HepG2 (cell line): ENCODE data around the gene GADD45B. TPM values are rescaled to one million over a fixed set of nuclear protein-coding genes. Genes with fewer than 3 reads are reported as not detected.
A peak's percentile ranks its signal among the peaks of the same experiment; 100 is the strongest.

ENCODE experiments used
- CAMTA2 ChIP-seq: sonication (generic); formaldehyde crosslinking; IDR thresholded peaks from 2 replicates; pipeline ENCODE4 v1.4.0; 2020; ENCODE audit warnings: mild to moderate bottlenecking, missing genetic modification reagents, borderline replicate concordance
- CBX1 ChIP-seq: IDR thresholded peaks from one replicate; pipeline ENCODE4 v1.6.1; 2016; ENCODE audit warnings: antibody characterized with exemption, low read depth
- FOXK2 ChIP-seq: fragments of 450-650 bp; IDR thresholded peaks from 2 replicates; pipeline ENCODE4 v1.6.1; 2016
- JUND ChIP-seq: sonication (generic); formaldehyde crosslinking; IDR thresholded peaks from 2 replicates; pipeline ENCODE4 v1.8.0; 2022; ENCODE audit warnings: mild to moderate bottlenecking, missing genetic modification reagents
- KMT2B ChIP-seq: IDR thresholded peaks from 2 replicates; pipeline ENCODE4 v1.6.1; 2016; ENCODE audit warnings: missing genetic modification reagents, missing compliant biosample characterization
- PHB2 ChIP-seq: fragments of 450-650 bp; IDR thresholded peaks from 2 replicates; pipeline ENCODE4 v1.6.1; 2018; ENCODE audit not compliant: partially characterized antibody
- RARA ChIP-seq: IDR thresholded peaks from 2 replicates; pipeline ENCODE4 v1.6.1; 2016; ENCODE audit warnings: missing genetic modification reagents, missing compliant biosample characterization
- SNRNP70 ChIP-seq: fragments of 200-400 bp; formaldehyde crosslinking; IDR thresholded peaks from 2 replicates; pipeline ENCODE4 v1.6.1; 2017; ENCODE audit warnings: mild to moderate bottlenecking, low read depth, low read length, moderate library complexity
- SSRP1 ChIP-seq: IDR thresholded peaks from 2 replicates; pipeline ENCODE4 v1.6.1; 2016; ENCODE audit warnings: control low read depth
- TEAD2 ChIP-seq: sonication (generic); formaldehyde crosslinking; IDR thresholded peaks from 2 replicates; pipeline ENCODE4 v1.9.0; 2021; ENCODE audit warnings: missing genetic modification reagents
- ZNF563 ChIP-seq: sonication (generic); formaldehyde crosslinking; IDR thresholded peaks from 2 replicates; pipeline ENCODE4 v1.8.0; 2022; ENCODE audit warnings: mild to moderate bottlenecking, moderate library complexity, missing genetic modification reagents
- ZNF772 ChIP-seq: sonication (generic); formaldehyde crosslinking; IDR thresholded peaks from 2 replicates; pipeline ENCODE4 v1.5.0; 2020; ENCODE audit warnings: mild to moderate bottlenecking, missing genetic modification reagents
- ZNF790 ChIP-seq: sonication (generic); formaldehyde crosslinking; IDR thresholded peaks from 2 replicates; pipeline ENCODE4 v1.8.0; 2022; ENCODE audit warnings: missing genetic modification reagents, mild to moderate bottlenecking, borderline replicate concordance
- polyA plus RNA-seq, 8 experiments: library from polyadenylated mRNA; depleted of rRNA in 3 of 8; stranded (reverse) in 7 of 8; unstranded in 1 of 8; fragments of >200 nt; fragmentation: Illumina TruSeq in 4 of 8; extraction: Trizol in 4 of 8; gene quantifications; 2 replicates each; pipeline versions ENCODE4 v1.2.1 to v1.2.3, GENCODE V29; 2011 to 2016; ENCODE audit warnings: low read depth in 4 of 8, missing spikeins in 1 of 8, mixed read lengths in 1 of 8; ENCODE audit not compliant: insufficient read depth in 1 of 8
- total RNA-seq, 5 experiments: library from RNA; depleted of rRNA; stranded (reverse); fragments of >200 nt; fragmentation: Illumina TruSeq; extraction: Trizol; gene quantifications; 2 replicates each; pipeline ENCODE4 v1.2.3, GENCODE V29; 2016; ENCODE audit warnings: low read depth in 1 of 5
- TF ChIP-seq, protein P1 (sequence below): sonication (generic); formaldehyde crosslinking; IDR thresholded peaks from 2 replicates; pipeline ENCODE4; 2020; ENCODE audit warnings: missing genetic modification reagents, mild to moderate bottlenecking, borderline replicate concordance
- TF ChIP-seq, protein P2 (sequence below): sonication (generic); formaldehyde crosslinking; IDR thresholded peaks from 2 replicates; pipeline ENCODE4 v1.4.0; 2020; ENCODE audit warnings: mild to moderate bottlenecking, missing genetic modification reagents
- TF ChIP-seq, protein P3 (sequence below): sonication (generic); formaldehyde crosslinking; IDR thresholded peaks from 2 replicates; pipeline ENCODE4 v1.4.0; 2020; ENCODE audit warnings: mild to moderate bottlenecking, missing genetic modification reagents
- TF ChIP-seq, protein P4 (sequence below): sonication (generic); formaldehyde crosslinking; IDR thresholded peaks from 2 replicates; pipeline ENCODE4 v1.4.0; 2020; ENCODE audit warnings: missing genetic modification reagents
- TF ChIP-seq, protein P5 (sequence below): IDR thresholded peaks from 2 replicates; pipeline ENCODE4 v1.6.1; 2016; ENCODE audit warnings: control low read depth

Gene GADD45B
- total and polyA plus RNA-seq, 2 of the 13 experiments (the other 11 are each of a cell fraction or from before 2014, with no cell fraction given), result 4.6 to 34.1 TPM

DNA sequence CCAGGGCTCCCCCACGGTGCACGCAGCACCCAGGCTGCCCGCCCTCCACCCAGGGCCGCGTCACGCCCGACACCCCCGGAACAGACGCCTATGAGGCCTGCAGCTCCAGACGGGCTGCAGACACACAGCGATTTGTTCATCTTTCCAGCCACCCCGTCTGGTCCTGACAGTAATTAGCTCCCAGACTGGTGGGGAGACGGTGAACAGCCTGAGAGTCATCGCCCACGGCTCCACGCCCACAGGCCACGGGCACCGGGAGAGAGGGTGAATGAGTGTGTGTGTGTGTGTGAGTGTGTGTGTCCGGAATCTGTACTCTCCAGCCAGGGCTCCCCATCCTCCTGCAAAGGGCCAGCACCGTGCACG, 18.1 kb downstream of the GADD45B start (continued):
- TF ChIP-seq, protein P1, sequence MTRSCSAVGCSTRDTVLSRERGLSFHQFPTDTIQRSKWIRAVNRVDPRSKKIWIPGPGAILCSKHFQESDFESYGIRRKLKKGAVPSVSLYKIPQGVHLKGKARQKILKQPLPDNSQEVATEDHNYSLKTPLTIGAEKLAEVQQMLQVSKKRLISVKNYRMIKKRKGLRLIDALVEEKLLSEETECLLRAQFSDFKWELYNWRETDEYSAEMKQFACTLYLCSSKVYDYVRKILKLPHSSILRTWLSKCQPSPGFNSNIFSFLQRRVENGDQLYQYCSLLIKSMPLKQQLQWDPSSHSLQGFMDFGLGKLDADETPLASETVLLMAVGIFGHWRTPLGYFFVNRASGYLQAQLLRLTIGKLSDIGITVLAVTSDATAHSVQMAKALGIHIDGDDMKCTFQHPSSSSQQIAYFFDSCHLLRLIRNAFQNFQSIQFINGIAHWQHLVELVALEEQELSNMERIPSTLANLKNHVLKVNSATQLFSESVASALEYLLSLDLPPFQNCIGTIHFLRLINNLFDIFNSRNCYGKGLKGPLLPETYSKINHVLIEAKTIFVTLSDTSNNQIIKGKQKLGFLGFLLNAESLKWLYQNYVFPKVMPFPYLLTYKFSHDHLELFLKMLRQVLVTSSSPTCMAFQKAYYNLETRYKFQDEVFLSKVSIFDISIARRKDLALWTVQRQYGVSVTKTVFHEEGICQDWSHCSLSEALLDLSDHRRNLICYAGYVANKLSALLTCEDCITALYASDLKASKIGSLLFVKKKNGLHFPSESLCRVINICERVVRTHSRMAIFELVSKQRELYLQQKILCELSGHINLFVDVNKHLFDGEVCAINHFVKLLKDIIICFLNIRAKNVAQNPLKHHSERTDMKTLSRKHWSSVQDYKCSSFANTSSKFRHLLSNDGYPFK (CRISPR knock-in tag), result peak; percentile 13; the same call in 1 of the 2 replicates
- TF ChIP-seq FOXK2 (no peak), TEAD2 (CRISPR knock-in tag) (no peak), CBX1 (no peak), RARA (CRISPR knock-in tag) (no peak), SSRP1 (CRISPR knock-in tag) (no peak), ZNF563 (CRISPR knock-in tag) (no peak), CAMTA2 (no peak), ZNF772 (CRISPR knock-in tag) (no peak), ZNF790 (CRISPR knock-in tag) (0 out of 2 replicates have a peak, but pooled peaks have one; percentile 3), KMT2B (CRISPR knock-in tag) (no peak), PHB2 (no peak), SNRNP70 (no peak), JUND (no peak)
- TF ChIP-seq, protein P2, sequence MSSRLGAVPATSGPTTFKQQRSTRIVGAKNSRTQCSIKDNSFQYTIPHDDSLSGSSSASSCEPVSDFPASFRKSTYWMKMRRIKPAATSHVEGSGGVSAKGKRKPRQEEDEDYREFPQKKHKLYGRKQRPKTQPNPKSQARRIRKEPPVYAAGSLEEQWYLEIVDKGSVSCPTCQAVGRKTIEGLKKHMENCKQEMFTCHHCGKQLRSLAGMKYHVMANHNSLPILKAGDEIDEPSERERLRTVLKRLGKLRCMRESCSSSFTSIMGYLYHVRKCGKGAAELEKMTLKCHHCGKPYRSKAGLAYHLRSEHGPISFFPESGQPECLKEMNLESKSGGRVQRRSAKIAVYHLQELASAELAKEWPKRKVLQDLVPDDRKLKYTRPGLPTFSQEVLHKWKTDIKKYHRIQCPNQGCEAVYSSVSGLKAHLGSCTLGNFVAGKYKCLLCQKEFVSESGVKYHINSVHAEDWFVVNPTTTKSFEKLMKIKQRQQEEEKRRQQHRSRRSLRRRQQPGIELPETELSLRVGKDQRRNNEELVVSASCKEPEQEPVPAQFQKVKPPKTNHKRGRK (CRISPR knock-in tag), result no peak
- TF ChIP-seq, protein P3, sequence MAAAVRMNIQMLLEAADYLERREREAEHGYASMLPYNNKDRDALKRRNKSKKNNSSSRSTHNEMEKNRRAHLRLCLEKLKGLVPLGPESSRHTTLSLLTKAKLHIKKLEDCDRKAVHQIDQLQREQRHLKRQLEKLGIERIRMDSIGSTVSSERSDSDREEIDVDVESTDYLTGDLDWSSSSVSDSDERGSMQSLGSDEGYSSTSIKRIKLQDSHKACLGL (CRISPR knock-in tag), result 0 out of 2 replicates have a peak, but pooled peaks have one; percentile 4
- TF ChIP-seq, protein P4, sequence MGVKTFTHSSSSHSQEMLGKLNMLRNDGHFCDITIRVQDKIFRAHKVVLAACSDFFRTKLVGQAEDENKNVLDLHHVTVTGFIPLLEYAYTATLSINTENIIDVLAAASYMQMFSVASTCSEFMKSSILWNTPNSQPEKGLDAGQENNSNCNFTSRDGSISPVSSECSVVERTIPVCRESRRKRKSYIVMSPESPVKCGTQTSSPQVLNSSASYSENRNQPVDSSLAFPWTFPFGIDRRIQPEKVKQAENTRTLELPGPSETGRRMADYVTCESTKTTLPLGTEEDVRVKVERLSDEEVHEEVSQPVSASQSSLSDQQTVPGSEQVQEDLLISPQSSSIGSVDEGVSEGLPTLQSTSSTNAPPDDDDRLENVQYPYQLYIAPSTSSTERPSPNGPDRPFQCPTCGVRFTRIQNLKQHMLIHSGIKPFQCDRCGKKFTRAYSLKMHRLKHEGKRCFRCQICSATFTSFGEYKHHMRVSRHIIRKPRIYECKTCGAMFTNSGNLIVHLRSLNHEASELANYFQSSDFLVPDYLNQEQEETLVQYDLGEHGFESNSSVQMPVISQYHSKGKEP (CRISPR knock-in tag), result no peak
- TF ChIP-seq, protein P5, sequence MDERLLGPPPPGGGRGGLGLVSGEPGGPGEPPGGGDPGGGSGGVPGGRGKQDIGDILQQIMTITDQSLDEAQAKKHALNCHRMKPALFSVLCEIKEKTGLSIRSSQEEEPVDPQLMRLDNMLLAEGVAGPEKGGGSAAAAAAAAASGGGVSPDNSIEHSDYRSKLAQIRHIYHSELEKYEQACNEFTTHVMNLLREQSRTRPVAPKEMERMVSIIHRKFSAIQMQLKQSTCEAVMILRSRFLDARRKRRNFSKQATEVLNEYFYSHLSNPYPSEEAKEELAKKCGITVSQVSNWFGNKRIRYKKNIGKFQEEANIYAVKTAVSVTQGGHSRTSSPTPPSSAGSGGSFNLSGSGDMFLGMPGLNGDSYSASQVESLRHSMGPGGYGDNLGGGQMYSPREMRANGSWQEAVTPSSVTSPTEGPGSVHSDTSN, result no peak
